EH (cell line): ENCODE results near the gene FAM221B.

Source experiments
- DNase-seq: peaks from one replicate; pipeline ENCODE4 v3.0.0-alpha.2; 2015; ENCODE audit warnings: low read depth

FAM221B gene

GRCh38 chr9:35791297-35791921 lies 37.1 kb downstream of the FAM221B start, which contains the start of gene NPR2:
Gene NPR2, plus strand, starts transcription at chr9:35791591. Its CDS starts 818 bp downstream, at chr9:35792409.
- DNase-seq, result peak; percentile 58

GRCh38 chr9:35790385-35791296 lies 37.9 kb downstream of the FAM221B start:
- DNase-seq, result peak; percentile 88

GRCh38 chr9:35790025-35790384 lies 38.5 kb downstream of the FAM221B start:
- DNase-seq, result no peak

- no peak for DNase-seq
Measured at GRCh38 chr9:35789541-35789940, 39.0 kb downstream of the FAM221B start.

GRCh38 chr9:35783418-35783817 lies 45.1 kb downstream of the FAM221B start:
- DNase-seq, result no peak

GRCh38 chr9:35781066-35781465 lies 47.5 kb downstream of the FAM221B start:
- DNase-seq, result no peak

GRCh38 chr9:35778496-35778895 lies 50.0 kb downstream of the FAM221B start:
- no peak for DNase-seq

GRCh38 chr9:35776018-35776417 lies 52.5 kb downstream of the FAM221B start:
- no peak for DNase-seq

GRCh38 chr9:35774907-35775635 lies 53.5 kb downstream of the FAM221B start:
- peak; percentile 24 for DNase-seq

- DNase-seq, result no peak
Measured at GRCh38 chr9:35771943-35772342, 56.6 kb downstream of the FAM221B start.

GRCh38 chr9:35771534-35771933 lies 57.0 kb downstream of the FAM221B start:
- DNase-seq, result no peak

- DNase-seq, result no peak
Measured at GRCh38 chr9:35771075-35771433, 57.5 kb downstream of the FAM221B start.

GRCh38 chr9:35769763-35770162 lies 58.8 kb downstream of the FAM221B start:
- DNase-seq, result no peak

- DNase-seq, result no peak
Measured at GRCh38 chr9:35767458-35767857, 61.1 kb downstream of the FAM221B start.

- DNase-seq, result no peak
Measured at GRCh38 chr9:35766997-35767396, 61.5 kb downstream of the FAM221B start.
